K562 (cell line): ENCODE data around the gene NTRK1. TPM values are rescaled to one million over a fixed set of nuclear protein-coding genes. Genes with fewer than 3 reads are reported as not detected.

Experiments
- CC2D1A ChIP-seq: fragments of 450-650 bp; IDR thresholded peaks from 2 replicates; pipeline ENCODE4 v1.6.1; 2017; ENCODE audit warnings: mild to moderate bottlenecking
- CTBP1 ChIP-seq: fragments of 450-650 bp; IDR thresholded peaks from 2 replicates; pipeline ENCODE4 v1.6.1; 2016; ENCODE audit warnings: borderline replicate concordance
- E4F1 ChIP-seq: fragments of 250-450 bp; sonication (Bioruptor Pico); IDR thresholded peaks from 2 replicates; pipeline ENCODE4 v1.5.0; 2021; ENCODE audit warnings: mild to moderate bottlenecking, borderline replicate concordance
- HBP1 ChIP-seq: fragments of 450-650 bp; formaldehyde crosslinking; IDR thresholded peaks from 2 replicates; pipeline ENCODE4 v1.4.0; 2022; ENCODE audit warnings: missing genetic modification characterization
- KAT8 ChIP-seq: fragments of 450-650 bp; IDR thresholded peaks from 2 replicates; pipeline ENCODE4 v1.6.1; 2016; ENCODE audit warnings: low read depth, mild to moderate bottlenecking
- KDM5B ChIP-seq: fragments of 200-600 bp; sonication (generic); IDR thresholded peaks from 2 replicates; pipeline ENCODE4 v1.6.1; 2012; ENCODE audit warnings: low read depth, mild to moderate bottlenecking, moderate library complexity, low read length, control low read depth, inconsistent platforms; ENCODE audit not compliant: insufficient replicate concordance
- LCOR ChIP-seq: sonication (generic); formaldehyde crosslinking; IDR thresholded peaks from 2 replicates; pipeline ENCODE4 v1.8.0; 2022; ENCODE audit warnings: mild to moderate bottlenecking, missing genetic modification reagents
- MTF1 ChIP-seq: fragments of 250-450 bp; sonication (Bioruptor Pico); IDR thresholded peaks from 2 replicates; pipeline ENCODE4 v1.9.0; 2021; ENCODE audit warnings: moderate library complexity, mild to moderate bottlenecking, inconsistent platforms, borderline replicate concordance
- NFE2 ChIP-seq: IDR thresholded peaks from 2 replicates; pipeline ENCODE4 v1.6.1; 2014; ENCODE audit warnings: antibody characterized with exemption, low read depth
- NFRKB ChIP-seq: fragments of 450-650 bp; IDR thresholded peaks from 2 replicates; pipeline ENCODE4 v1.6.1; 2016; ENCODE audit warnings: low read depth
- POLR2AphosphoS5 ChIP-seq: IDR thresholded peaks from 2 replicates; pipeline ENCODE4 v1.6.1; 2011; ENCODE audit warnings: mild to moderate bottlenecking, low read depth, low read length, moderate library complexity; ENCODE audit not compliant: control insufficient read depth, insufficient read depth
- SETDB1 ChIP-seq: IDR thresholded peaks from one replicate; pipeline ENCODE4 v1.6.1; 2012; ENCODE audit warnings: low read length, control low read depth, inconsistent platforms
- TCF7L2 ChIP-seq: fragments of 150-350 bp; IDR thresholded peaks from 2 replicates; pipeline ENCODE4 v1.6.1; 2016; ENCODE audit warnings: low read depth, mild to moderate bottlenecking, low read length, moderate library complexity
- TEAD2 ChIP-seq: fragments of 450-650 bp; IDR thresholded peaks from 2 replicates; pipeline ENCODE4 v1.6.1; 2016; ENCODE audit warnings: missing genetic modification characterization, control low read depth, missing compliant biosample characterization
- ZFP36 ChIP-seq: fragments of 150-350 bp; IDR thresholded peaks from 2 replicates; pipeline ENCODE4 v1.6.1; 2018; ENCODE audit warnings: low read length, low read depth; ENCODE audit not compliant: partially characterized antibody
- ZNF282 ChIP-seq: sonication (generic); formaldehyde crosslinking; IDR thresholded peaks from 2 replicates; pipeline ENCODE4 v1.8.1; 2023; ENCODE audit warnings: missing genetic modification reagents
- ZNF354B ChIP-seq: fragments of 250-450 bp; sonication (Bioruptor Pico); IDR thresholded peaks from 2 replicates; pipeline ENCODE4 v1.4.0; 2020
- ZNF445 ChIP-seq: fragments of 250-450 bp; sonication (Bioruptor Pico); IDR thresholded peaks from 2 replicates; pipeline ENCODE4 v1.4.0; 2020; ENCODE audit warnings: low read depth, mild to moderate bottlenecking, moderate library complexity
- ZNF644 ChIP-seq: fragments of 200-800 bp; sonication (Bioruptor generic); IDR thresholded peaks from 2 replicates; pipeline ENCODE4 v1.6.1; 2016; ENCODE audit warnings: low read depth, missing genetic modification characterization, missing compliant biosample characterization
- ZNF785 ChIP-seq: fragments of 250-450 bp; sonication (Bioruptor Pico); IDR thresholded peaks from 2 replicates; pipeline ENCODE4 v1.4.0; 2020; ENCODE audit warnings: mild to moderate bottlenecking
- polyA plus RNA-seq, 8 experiments: library from polyadenylated mRNA; depleted of rRNA in 4 of 8; stranded (reverse) in 5 of 8; unstranded in 3 of 8; fragments of >200 nt; fragmentation: Nextera tagmentation in 2 of 8; fragmentation: Illumina TruSeq in 1 of 8; extraction: Ambion mirVana in 2 of 8; extraction: Trizol in 1 of 8; gene quantifications; 2 replicates each; pipeline versions ENCODE4 v1.2.1 to v1.2.3, GENCODE V29; 2011 to 2014; ENCODE audit warnings: inconsistent platforms in 1 of 8, missing spikeins in 1 of 8
- total RNA-seq, 7 experiments: library from RNA; depleted of rRNA in 6 of 7; stranded (reverse); fragments of >200 nt in 6 of 7; fragmentation: Illumina TruSeq in 2 of 7; extraction: Trizol in 2 of 7; gene quantifications; 2 replicates each; pipeline versions ENCODE4 v1.2.1 to v1.2.3, GENCODE V29; 2011 to 2021; ENCODE audit warnings: low replicate concordance in 1 of 7
- TF ChIP-seq, protein P1 (sequence below), 2 experiments: IDR thresholded peaks; 2 replicates each; pipeline ENCODE4 v1.6.1; 2011; ENCODE audit warnings: borderline replicate concordance in 1 of 2, control low read depth in 1 of 2, low read depth in 1 of 2, low read length in 1 of 2, mild to moderate bottlenecking in 1 of 2, mixed read lengths in 1 of 2, moderate library complexity in 1 of 2; ENCODE audit not compliant: insufficient read depth in 1 of 2, insufficient read length in 1 of 2, poor library complexity in 1 of 2, severe bottlenecking in 1 of 2; ENCODE audit errors: extremely low read depth in 1 of 2
- TF ChIP-seq, protein P2 (sequence below): sonication (generic); formaldehyde crosslinking; IDR thresholded peaks from 2 replicates; pipeline ENCODE4 v1.8.0; 2022; ENCODE audit warnings: mild to moderate bottlenecking, missing genetic modification reagents

Gene NTRK1
- total and polyA plus RNA-seq, 9 of the 15 experiments (the other 6 are each of a cell fraction or from before 2014, with no cell fraction given): 0.46 to 30.0 (median 7.9) TPM

DNA sequence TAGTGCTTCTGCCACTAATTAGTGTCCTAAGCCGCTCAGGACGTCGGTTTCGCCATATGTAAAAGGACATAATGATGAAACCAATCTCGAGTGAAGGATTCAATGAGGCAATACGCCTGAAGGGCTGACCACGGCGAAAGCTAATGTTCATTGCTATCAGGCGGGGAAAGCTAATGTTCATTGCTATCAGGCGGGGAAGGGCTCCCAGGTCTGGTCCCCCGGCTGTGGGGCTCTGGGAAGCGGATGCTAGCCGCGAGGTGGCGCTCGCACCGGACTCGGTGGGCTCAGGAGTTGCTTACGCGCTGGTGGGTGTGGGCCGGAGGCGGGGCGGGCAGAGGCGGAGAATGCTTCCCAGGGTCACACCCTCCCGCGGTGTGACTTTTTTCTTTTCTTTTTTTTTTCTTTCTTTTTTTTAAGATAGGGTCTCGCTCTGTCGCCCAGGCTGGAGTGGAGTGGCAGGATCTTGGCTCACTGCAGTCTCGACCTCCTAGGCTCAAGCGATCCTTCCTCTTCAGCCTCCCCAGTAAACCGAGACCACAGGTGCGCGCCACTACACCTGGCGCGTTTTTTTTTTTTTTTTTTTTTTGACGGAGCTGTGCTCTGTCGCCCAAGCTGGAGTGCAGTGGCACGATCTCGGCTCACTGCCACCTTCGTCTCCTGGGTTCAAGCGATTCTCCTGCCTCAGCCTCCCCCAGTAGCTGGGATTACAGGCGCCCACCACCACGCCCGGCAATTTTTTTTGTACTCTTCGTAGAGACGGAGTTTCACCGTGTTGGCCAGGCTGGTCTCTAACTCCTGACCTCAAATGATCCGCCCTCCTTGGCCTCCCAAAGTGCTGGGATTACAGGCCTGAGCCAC, 31.8 kb downstream of the NTRK1 start (continued):
- TF ChIP-seq ZFP36: no peak
- peak; percentile 74 for TF ChIP-seq LCOR (CRISPR knock-in tag)
- 0 out of 2 replicates have a peak, but pooled peaks have one; percentile 12 for TF ChIP-seq TEAD2 (tag)
- TF ChIP-seq CC2D1A: 0 out of 2 replicates have a peak, but pooled peaks have one; percentile 23
- TF ChIP-seq, protein P1, sequence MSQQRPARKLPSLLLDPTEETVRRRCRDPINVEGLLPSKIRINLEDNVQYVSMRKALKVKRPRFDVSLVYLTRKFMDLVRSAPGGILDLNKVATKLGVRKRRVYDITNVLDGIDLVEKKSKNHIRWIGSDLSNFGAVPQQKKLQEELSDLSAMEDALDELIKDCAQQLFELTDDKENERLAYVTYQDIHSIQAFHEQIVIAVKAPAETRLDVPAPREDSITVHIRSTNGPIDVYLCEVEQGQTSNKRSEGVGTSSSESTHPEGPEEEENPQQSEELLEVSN (IDR thresholded peaks at IDR 0.05; ENCODE audit: borderline replicate concordance in 1 of 2, extremely low read depth in 1 of 2, insufficient read depth in 1 of 2, insufficient read length in 1 of 2, low read depth in 1 of 2, low read length in 1 of 2, poor library complexity in 1 of 2, severe bottlenecking in 1 of 2): peak in 1 of 2 experiments; percentile 28
- TF ChIP-seq HBP1 (CRISPR knock-in tag): no peak
- TF ChIP-seq, protein P2, sequence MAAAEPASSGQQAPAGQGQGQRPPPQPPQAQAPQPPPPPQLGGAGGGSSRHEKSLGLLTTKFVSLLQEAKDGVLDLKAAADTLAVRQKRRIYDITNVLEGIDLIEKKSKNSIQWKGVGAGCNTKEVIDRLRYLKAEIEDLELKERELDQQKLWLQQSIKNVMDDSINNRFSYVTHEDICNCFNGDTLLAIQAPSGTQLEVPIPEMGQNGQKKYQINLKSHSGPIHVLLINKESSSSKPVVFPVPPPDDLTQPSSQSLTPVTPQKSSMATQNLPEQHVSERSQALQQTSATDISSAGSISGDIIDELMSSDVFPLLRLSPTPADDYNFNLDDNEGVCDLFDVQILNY (CRISPR knock-in tag): no peak
- no peak for TF ChIP-seq NFRKB
- peak; percentile 76; the same call in 1 of the 2 replicates for TF ChIP-seq CTBP1
- no peak for TF ChIP-seq ZNF445 (CRISPR knock-in tag)
- TF ChIP-seq KAT8: no peak
- TF ChIP-seq ZNF282 (CRISPR knock-in tag): no peak
- TF ChIP-seq ZNF785 (CRISPR knock-in tag): no peak
- no peak for TF ChIP-seq ZNF644
- no peak for TF ChIP-seq SETDB1
- no peak for TF ChIP-seq NFE2
- TF ChIP-seq E4F1 (CRISPR knock-in tag): no peak
- TF ChIP-seq ZNF354B (CRISPR knock-in tag): no peak
- no peak for TF ChIP-seq TCF7L2
- TF ChIP-seq MTF1 (CRISPR knock-in tag): no peak
- TF ChIP-seq POLR2AphosphoS5: no peak
- TF ChIP-seq KDM5B: no peak
